ENCODE measurements around the gene MRPL37.
"Not testable (repeated sequence)": the region's sequence is repeated elsewhere in the genome, so short reads cannot be mapped to it uniquely, and the experiment has no call there.

Gene MRPL37

DNA sequence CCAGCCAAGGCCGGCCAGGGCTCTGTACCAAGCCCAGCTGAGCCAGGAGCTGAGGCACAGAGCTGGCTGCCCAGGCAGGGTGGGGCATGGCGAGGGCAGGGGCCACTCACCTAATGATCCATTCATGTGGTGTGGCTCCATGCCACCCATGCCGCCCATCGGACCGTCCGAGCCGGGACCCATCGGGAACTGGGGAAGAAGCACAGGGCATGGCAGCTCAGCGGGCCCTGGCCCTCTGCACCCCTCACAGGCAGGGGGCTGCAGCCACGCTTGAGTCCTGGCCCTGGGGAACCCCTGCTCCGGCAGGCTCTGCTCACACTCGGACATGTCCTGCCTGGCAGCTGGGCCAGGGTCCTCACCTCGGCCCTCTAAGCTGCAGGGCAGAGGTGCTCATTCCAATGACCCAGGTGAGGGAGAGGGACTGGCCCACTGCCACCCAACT lies 28.7 kb downstream of the MRPL37 start:
- Histone ChIP-seq H3K36me3 (ENCODE audit: insufficient read depth, low read length) (peaks cover 18% of the 10 kb centered on the region; the same call in 1 of the 2 replicates), H3K4me1 (ENCODE audit: insufficient read depth, low read length, poor library complexity, severe bottlenecking) (no peaks in the 10 kb centered on the region)

GRCh38 chr1:54229281-54229891 lies 29.4 kb downstream of the MRPL37 start:
- Histone ChIP-seq H3K36me3 (ENCODE audit: insufficient read depth, low read length) (peaks cover 18% of the 10 kb centered on the region; the same call in 1 of the 2 replicates), H2AFZ (ENCODE audit: low read length) (no peak overlapping the region), H3K9me3 (ENCODE audit: insufficient read depth, low read depth, low read length) (no peaks in the 10 kb centered on the region), H3K4me3 (ENCODE audit: low read length, poor library complexity, severe bottlenecking) (no peak overlapping the region), H3K27me3 (ENCODE audit: insufficient read depth, low read length, poor library complexity, severe bottlenecking) (no peaks in the 10 kb centered on the region), H3K4me1 (ENCODE audit: insufficient read depth, low read length, poor library complexity, severe bottlenecking) (no peaks in the 10 kb centered on the region), H3K79me2 (ENCODE audit: insufficient read depth, low read length) (no peaks in the 10 kb centered on the region), H3K4me2 (ENCODE audit: low read depth, low read length, poor library complexity, severe bottlenecking) (no peak overlapping the region), H4K20me1 (ENCODE audit: insufficient read depth, low read length, poor library complexity, severe bottlenecking) (no peaks in the 10 kb centered on the region), H3K9ac (ENCODE audit: low read depth, low read length, poor library complexity, severe bottlenecking) (no peak overlapping the region), H3F3A (ENCODE audit: low read depth) (no peaks in the 10 kb centered on the region), H3K9me2 (replicated peaks; ENCODE audit: low read depth, low read length) (no peaks in the 10 kb centered on the region)
- TF ChIP-seq, protein P1, sequence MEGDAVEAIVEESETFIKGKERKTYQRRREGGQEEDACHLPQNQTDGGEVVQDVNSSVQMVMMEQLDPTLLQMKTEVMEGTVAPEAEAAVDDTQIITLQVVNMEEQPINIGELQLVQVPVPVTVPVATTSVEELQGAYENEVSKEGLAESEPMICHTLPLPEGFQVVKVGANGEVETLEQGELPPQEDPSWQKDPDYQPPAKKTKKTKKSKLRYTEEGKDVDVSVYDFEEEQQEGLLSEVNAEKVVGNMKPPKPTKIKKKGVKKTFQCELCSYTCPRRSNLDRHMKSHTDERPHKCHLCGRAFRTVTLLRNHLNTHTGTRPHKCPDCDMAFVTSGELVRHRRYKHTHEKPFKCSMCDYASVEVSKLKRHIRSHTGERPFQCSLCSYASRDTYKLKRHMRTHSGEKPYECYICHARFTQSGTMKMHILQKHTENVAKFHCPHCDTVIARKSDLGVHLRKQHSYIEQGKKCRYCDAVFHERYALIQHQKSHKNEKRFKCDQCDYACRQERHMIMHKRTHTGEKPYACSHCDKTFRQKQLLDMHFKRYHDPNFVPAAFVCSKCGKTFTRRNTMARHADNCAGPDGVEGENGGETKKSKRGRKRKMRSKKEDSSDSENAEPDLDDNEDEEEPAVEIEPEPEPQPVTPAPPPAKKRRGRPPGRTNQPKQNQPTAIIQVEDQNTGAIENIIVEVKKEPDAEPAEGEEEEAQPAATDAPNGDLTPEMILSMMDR (conservative IDR thresholded peaks at IDR 0.05; ENCODE audit: low read length) = no peak
- TF ChIP-seq EZH2phosphoT487 (IDR thresholded peaks at IDR 0.05; ENCODE audit: borderline replicate concordance) = no peak

More for the DNA sequence above, 28.7 kb downstream of the MRPL37 start:
- Histone ChIP-seq H3K27me3 (ENCODE audit: insufficient read depth, low read length, poor library complexity, severe bottlenecking) (no peaks in the 10 kb centered on the region), H3F3A (ENCODE audit: low read depth) (no peaks in the 10 kb centered on the region), H4K20me1 (ENCODE audit: insufficient read depth, low read length, poor library complexity, severe bottlenecking) (no peaks in the 10 kb centered on the region), H3K9ac (ENCODE audit: low read depth, low read length, poor library complexity, severe bottlenecking) (no peak overlapping the region), H3K4me2 (ENCODE audit: low read depth, low read length, poor library complexity, severe bottlenecking) (no peak overlapping the region), H3K9me3 (ENCODE audit: insufficient read depth, low read depth, low read length) (no peaks in the 10 kb centered on the region), H3K79me2 (ENCODE audit: insufficient read depth, low read length) (no peaks in the 10 kb centered on the region), H2AFZ (ENCODE audit: low read length) (no peak overlapping the region), H3K9me2 (replicated peaks; ENCODE audit: low read depth, low read length) (no peaks in the 10 kb centered on the region), H3K4me3 (ENCODE audit: low read length, poor library complexity, severe bottlenecking) (no peak overlapping the region)
- no peak for TF ChIP-seq EZH2phosphoT487 (IDR thresholded peaks at IDR 0.05; ENCODE audit: borderline replicate concordance)
- TF ChIP-seq, protein P1 (conservative IDR thresholded peaks at IDR 0.05; ENCODE audit: low read length) = no peak

GRCh38 chr1:54230507-54231339 lies 30.8 kb downstream of the MRPL37 start:
- Histone ChIP-seq H3K9me3 (ENCODE audit: insufficient read depth, low read depth, low read length) (no peaks in the 10 kb centered on the region), H4K20me1 (ENCODE audit: insufficient read depth, low read length, poor library complexity, severe bottlenecking) (no peaks in the 10 kb centered on the region), H3K4me1 (ENCODE audit: insufficient read depth, low read length, poor library complexity, severe bottlenecking) (no peaks in the 10 kb centered on the region), H2AFZ (ENCODE audit: low read length) (no peak overlapping the region), H3F3A (ENCODE audit: low read depth) (no peaks in the 10 kb centered on the region), H3K4me2 (ENCODE audit: low read depth, low read length, poor library complexity, severe bottlenecking) (no peak overlapping the region), H3K9ac (ENCODE audit: low read depth, low read length, poor library complexity, severe bottlenecking) (no peak overlapping the region), H3K36me3 (ENCODE audit: insufficient read depth, low read length) (peaks cover 10% of the 10 kb centered on the region; the same call in 1 of the 2 replicates), H3K79me2 (ENCODE audit: insufficient read depth, low read length) (no peaks in the 10 kb centered on the region), H3K9me2 (replicated peaks; ENCODE audit: low read depth, low read length) (no peaks in the 10 kb centered on the region), H3K27me3 (ENCODE audit: insufficient read depth, low read length, poor library complexity, severe bottlenecking) (no peaks in the 10 kb centered on the region), H3K4me3 (ENCODE audit: low read length, poor library complexity, severe bottlenecking) (no peak overlapping the region)
- no peak for TF ChIP-seq EZH2phosphoT487 (IDR thresholded peaks at IDR 0.05; ENCODE audit: borderline replicate concordance)
- TF ChIP-seq, protein P1 (conservative IDR thresholded peaks at IDR 0.05; ENCODE audit: low read length) = no peak

- H3K4me3 ChIP-seq (ENCODE audit: low read length, poor library complexity, severe bottlenecking); H3K9me3 ChIP-seq (ENCODE audit: insufficient read depth, low read depth, low read length); H3K79me2 ChIP-seq (ENCODE audit: insufficient read depth, low read length); H3K4me1 ChIP-seq (ENCODE audit: insufficient read depth, low read length, poor library complexity, severe bottlenecking); H3K27me3 ChIP-seq (ENCODE audit: insufficient read depth, low read length, poor library complexity, severe bottlenecking); H2AFZ ChIP-seq (ENCODE audit: low read length); H3K9ac ChIP-seq (ENCODE audit: low read depth, low read length, poor library complexity, severe bottlenecking); H4K20me1 ChIP-seq (ENCODE audit: insufficient read depth, low read length, poor library complexity, severe bottlenecking); H3K4me2 ChIP-seq (ENCODE audit: low read depth, low read length, poor library complexity, severe bottlenecking); H3F3A ChIP-seq (ENCODE audit: low read depth); H3K9me2 ChIP-seq (replicated peaks; ENCODE audit: low read depth, low read length): not testable (repeated sequence)
- H3K36me3 ChIP-seq (ENCODE audit: insufficient read depth, low read length) = peaks cover 22% of the 10 kb centered on the region; the same call in 1 of the 2 replicates
Observed at GRCh38 chr1:54233196-54233595, 33.2 kb downstream of the MRPL37 start.

All from Loucy (cell line).